HG02981 (cell line): ENCODE measurements around the gene CERS4.
A peak's percentile ranks its signal among the peaks of the same experiment; 100 is the strongest.
"Not testable (repeated sequence)": the region's sequence is repeated elsewhere in the genome, so short reads cannot be mapped to it uniquely, and the experiment has no call there.

Experiments
- ATAC-seq: cut with Tn5 transposase; IDR thresholded peaks from one replicate; pipeline ENCODE4 v1.9.1; 2021; ENCODE audit warnings: mild to moderate bottlenecking, moderate library complexity; ENCODE audit not compliant: unreplicated experiment

CERS4 gene

DNA sequence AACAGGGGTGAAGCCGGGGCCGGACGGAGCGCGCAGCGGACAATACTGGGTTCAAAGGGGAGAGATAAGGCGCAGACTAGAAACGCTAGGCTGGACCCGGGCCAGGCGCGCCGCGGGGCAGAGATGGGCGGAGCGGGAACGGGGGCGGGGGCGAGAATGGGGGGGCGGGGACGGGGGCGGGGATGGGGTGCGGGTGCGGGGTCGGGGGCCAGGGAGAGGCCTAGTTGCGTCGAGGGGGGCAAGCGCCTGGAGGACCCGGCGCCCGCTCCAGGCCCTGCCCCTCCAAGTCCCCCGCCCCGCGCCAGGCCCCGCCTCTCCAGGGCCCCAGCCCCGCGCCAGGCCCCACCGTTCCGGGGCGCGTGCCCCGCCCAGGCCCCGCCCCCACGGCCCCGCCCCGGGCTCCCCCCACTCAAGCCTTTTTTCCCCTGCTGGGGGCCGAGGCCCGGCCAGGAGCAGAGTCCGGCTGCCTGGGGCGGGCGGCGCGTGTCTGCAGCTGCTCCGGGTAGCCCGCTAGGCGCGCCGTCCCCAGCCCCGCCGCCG lies at the start of gene CERS4:
Gene CERS4, plus strand, starts transcription at position 449 of the 540 bp plus-strand sequence. CDS start 41,707 bp downstream, outside the sequence.
- peak; percentile 52 for ATAC-seq

DNA sequence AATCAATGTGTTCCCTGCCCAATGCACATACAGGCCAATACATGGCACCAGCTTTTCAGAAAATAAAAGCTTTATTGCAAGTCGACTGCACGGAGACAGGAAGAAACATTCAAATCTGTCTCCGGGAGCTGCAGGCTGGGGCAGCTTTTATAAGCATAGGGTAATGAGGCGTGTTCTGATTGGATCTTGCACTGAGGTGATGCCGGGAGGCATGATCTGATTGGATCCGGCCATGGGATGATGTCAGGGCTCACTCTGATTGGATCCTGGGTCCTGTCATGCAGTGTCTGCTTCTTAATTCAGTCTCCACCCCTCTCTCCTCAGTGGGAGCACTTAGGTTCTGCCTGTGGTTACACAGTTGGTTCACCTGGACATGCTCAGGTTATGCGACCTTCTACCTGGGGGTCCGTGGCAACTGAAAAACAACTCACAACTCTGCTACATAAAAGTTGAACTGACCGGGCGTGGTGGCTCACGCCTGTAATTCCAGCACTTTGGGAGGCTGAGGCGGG lies 48.0 kb upstream of the CERS4 start:
- ATAC-seq, result no peak

DNA sequence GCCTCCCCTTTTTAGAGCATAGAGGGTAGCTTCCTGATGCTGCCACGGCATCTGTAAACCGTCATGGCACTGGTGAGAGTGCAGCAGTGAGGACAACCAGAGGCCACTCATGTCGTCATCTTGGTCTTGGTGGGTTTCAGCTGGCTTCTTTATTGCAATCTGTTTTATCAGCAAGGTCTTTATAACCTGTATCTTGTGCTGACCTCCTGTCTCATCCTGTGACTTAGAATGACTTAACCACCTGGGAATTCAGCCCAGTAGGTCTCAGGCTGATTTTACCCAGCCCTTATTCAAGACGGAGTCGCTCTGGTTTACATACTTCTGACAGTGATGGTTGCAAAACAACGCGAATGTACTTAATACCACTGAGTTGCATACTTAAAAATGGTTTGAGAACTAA lies 45.4 kb upstream of the CERS4 start:
- no peak for ATAC-seq

- ATAC-seq, result no peak
Observed at GRCh38 chr19:8167985-8168384, 41.2 kb upstream of the CERS4 start.

- no peak for ATAC-seq
Observed at GRCh38 chr19:8168537-8168936, 40.6 kb upstream of the CERS4 start.

GRCh38 chr19:8174706-8175105 lies 34.5 kb upstream of the CERS4 start:
- ATAC-seq, result no peak

GRCh38 chr19:8180018-8180417 lies 29.2 kb upstream of the CERS4 start:
- no peak for ATAC-seq

DNA sequence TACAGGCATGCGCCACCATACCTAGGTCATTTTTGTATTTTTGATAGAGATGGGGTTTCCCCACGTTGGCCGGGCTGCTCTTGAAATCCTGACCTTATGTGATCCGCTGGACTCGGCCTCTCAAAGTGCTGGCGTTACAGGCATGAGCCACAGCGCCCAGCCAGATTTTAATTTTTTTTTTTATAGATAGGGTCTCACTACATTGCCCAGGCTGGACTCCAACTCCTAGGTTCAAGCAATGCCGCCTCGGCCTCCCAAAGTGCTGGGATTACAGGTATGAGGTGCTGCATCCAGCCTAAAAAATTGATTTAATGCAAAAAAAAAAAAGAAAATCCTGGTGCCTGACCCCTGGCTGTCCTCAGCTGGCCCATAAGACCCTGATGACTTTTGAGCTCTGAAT lies 24.9 kb upstream of the CERS4 start:
- ATAC-seq, result no peak

GRCh38 chr19:8185343-8186068 lies 23.7 kb upstream of the CERS4 start:
- no peak for ATAC-seq

DNA sequence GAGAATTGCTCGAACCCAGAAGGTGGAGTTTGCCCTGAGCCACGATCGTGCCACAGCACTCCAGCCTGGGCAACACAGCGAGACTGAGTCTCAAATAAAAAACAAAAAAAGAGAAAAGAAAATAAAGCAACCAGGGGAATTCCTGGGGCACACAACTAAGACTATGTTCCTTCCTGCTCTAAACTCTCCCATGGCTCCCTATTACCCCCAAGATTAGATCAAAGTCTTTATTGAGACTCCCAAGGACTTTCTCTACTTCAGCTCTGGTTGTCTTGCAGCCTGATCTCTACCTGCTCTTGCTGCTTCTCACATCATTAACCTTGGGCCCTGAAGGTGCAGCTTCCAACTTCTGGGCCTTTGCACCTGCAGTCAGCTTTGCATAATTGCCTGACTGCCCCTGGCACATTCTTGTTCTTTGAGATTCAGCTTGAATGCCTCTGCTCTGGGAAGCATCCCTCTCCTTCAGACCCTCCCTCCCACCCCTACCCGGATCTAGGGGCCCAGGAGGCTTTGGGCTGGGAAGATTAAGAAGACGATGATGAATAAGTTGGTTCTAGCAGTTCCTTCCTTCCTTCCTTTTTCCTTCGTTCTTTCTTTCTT lies 16.8 kb upstream of the CERS4 start:
- no peak for ATAC-seq

DNA sequence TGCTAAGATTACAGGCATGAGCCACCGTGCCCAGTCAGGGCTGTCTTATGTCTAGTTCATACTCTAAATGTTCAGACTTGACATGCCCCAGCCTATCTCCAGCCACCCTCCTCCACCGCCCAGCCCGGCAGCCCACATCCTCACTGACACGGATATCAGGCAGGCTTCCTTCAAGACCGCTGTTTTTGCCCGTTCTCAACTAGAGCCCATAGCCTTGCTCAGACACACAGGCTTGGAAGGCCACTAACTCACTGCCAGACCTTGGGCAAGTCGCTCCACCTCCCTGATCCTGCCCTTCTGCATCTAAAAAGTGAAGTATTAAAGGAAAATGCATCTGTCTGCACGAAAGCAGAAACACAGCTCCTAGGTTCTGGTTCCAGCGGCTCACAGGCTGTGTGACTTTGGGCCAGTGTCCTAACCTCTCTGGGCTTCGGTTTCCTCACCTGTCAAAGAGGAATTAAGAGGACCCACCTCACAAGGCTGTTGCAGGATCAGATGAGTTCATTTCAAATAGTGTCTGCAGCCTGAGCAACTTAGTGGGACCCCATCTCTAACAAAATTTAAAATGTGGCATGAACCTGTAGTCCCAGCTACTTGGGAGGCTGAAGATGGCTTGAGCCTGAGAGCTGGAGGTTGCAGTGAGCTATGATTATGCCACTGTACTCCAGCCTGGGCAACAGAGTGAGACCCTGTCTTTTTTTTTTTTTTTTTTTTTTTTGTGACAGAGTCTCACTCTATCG lies 14.5 kb upstream of the CERS4 start:
- ATAC-seq, result no peak

DNA sequence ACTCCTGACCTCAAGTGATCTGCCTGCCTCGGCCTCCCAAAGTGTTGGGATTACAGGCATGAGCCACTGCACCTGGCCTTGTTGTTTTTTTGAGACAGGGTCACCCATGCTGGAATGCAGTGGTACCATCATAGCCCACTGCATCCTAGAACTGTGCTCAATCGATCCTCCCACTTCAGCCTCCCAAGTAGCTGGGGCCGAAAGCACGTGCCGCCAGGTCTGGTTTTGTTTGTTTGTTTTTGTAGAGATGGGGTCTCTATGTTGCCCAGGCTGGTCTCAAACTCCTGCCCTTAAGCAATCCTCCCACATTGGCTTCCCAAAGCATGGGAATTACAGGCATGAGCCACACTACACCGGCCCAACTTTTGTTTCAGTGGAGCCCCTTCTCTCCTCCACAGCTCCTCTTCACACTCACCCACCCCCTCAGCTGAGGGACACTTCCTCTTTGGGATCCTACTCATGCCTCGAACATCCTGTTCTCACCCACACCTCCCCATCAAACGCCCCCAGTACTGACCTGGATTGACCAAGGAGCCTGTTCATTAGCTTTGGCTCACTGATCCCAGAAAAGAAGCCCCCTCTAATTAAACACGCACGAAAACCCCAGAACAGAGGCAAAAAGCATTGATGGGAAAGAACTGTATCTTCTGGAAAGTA lies 12.8 kb upstream of the CERS4 start:
- no peak for ATAC-seq

DNA sequence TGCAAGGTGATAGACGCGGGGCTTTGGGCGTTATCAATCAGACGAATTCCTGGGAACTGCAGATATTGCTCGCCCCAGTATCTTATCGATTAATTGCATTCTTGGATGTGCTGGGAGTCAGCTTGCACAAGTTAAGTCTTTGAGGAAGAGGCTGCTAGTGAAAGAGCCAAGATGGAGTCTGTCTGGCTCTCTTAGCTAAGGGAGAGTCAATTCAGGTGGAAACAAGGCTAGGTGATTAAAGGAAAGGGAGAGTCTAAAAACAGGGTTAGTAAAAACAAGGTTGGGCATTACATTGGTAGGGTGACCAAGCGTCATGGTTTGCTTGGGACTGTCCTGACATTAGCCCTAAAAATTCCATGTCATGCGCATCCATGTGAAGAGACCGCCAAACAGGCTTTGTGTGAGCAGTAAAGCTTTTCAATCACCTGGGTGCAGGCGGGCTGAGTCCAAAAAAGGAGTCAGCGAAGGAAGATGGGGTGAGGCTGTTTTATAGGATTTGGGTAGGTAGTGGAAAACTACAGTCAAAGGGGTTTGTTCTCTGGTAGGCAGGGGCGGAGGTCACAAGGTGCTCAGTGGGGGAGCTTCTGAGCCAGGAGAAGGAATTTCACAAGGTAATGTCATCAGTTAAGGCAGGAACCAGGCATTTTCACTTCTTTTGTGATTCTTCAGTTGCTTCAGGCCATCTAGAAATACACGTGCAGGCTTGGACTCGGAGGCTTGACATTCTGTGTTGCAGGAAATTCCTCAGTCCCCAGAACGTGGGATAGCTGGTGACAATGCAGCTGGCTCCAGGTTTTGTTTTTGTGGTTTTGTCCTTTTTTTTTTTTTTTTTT lies 5.7 kb upstream of the CERS4 start:
- not testable (repeated sequence) for ATAC-seq

DNA sequence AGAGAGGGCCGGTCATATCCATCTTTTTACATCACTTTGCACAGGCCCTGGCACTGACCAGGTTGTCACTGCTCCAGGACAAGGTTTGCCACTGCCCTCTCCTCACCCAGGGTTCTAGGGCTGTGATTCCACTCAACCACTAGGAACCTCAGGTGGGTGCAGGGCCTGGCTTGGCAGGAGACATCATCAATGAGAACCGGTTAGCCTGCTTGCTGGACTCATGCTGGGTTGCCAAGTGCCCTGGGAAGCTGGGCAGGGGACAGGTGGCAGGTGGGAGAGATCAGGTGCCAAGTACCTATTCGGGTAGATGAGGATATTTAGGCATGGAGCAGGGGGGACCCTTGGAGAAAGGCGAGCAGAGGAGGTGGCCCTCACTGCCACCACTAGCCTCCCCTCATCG lies 4.2 kb upstream of the CERS4 start:
- ATAC-seq, result no peak

DNA sequence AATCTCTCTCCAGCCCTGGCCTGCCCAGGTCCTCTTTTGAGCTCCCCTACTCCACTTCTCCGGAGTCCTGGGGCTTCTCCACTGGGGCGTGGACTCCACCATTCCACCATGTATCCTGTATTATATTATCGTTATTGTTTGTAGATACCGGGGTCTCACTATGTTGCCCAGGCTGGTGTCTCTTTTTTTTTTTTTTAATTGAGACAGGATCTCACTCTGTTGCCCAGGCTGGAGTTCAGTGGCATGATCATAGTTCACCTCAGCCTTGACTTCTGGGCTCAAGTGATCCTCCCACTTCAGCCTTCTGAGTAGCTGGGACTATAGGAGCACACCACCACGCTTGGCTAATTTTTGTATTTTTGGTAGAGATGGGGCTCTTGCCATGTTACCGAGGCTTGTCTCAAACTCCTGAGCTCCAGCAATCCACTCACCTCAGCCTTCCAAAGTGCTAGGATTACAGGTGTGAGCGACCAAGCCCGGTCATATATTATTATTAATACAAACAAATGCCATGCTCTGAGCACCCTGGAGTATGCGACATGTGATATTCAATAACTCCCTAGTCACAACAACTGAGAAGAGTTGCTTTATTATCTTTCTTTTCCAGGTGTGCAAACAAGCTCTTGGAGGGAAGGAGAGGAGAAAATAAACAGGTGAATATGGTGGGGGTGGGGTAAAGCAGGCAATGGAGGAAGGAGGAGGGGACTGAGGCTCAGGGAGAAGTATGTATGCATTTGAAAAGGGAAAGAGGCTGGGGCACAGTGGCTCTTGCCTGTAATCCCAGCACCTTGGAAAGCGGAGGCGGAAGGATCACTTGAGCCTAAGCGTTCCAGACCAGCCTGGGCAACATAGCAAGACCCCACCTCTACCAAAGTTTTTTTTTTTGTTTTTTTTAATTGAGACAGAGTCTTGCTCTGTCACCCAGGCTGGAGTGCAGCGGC lies 2.8 kb upstream of the CERS4 start:
- no peak for ATAC-seq

DNA sequence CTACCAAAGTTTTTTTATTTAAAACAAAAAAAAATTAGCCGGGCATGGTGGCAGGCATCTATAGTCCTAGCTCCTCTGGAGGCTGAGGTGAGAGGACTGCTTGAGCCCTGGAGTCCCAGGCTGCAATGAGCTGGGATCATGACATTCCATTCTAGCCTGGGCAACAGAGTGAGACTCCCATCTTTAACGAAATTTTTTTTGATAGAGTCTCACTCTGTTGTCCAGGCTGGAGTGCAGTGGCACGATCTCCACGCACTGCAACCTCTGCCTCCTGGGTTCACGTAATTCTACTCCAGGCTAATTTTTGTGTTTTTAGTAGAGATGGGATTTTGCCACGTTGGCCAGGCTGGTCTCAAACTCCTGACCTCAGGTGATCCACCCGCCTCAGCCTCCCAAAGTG lies 1.8 kb upstream of the CERS4 start:
- not testable (repeated sequence) for ATAC-seq

- ATAC-seq, result peak; percentile 3
Observed at GRCh38 chr19:8208119-8208921, 850 bp upstream of the CERS4 start.
